GM19455 (cell line): ENCODE results near the gene NCK1.
"Not testable (repeated sequence)": the region's sequence is repeated elsewhere in the genome, so short reads cannot be mapped to it uniquely, and the experiment has no call there.

Experiments
- ATAC-seq: cut with Tn5 transposase; IDR thresholded peaks from one replicate; pipeline ENCODE4 v1.9.1; 2021; ENCODE audit not compliant: unreplicated experiment

The NCK1 gene

DNA sequence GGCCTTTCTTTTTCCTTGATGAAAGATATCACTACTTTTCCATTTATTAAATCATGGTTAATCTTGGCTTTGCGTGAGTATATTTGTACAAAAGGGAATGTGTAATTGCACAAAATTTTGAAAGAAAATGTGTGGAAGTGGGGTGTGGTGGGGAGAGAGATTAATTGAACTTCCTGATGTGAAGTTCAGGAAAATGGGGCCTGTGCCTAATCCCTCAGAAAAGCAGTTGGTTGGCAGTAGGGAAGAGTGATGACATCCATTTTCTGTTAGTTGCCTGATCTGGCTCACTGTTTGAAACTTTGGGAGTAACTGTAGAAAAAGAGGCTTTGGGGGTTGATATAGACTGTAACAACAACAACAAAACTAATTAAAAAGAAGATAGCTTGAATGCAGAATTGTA lies 85.0 kb downstream of the NCK1 start:
- no peak for ATAC-seq

DNA sequence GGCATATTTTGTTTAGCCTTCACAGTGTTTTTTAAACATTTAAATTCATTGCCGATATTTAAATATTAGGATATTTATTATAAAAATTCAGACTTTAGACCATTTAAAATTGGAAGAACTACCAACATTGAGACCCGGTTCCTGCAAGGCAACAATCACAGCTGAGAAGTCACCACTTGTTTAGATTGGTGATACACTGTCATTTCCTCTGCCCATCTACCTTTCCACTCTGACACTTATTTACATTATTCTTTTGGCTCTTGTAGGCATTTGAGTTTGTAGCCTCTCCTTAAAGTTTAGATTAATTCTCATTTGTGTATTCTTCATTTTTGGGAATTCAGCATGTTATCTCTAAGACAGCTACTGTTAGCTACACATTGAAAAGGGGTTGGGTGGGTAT lies 85.5 kb downstream of the NCK1 start:
- ATAC-seq = no peak

DNA sequence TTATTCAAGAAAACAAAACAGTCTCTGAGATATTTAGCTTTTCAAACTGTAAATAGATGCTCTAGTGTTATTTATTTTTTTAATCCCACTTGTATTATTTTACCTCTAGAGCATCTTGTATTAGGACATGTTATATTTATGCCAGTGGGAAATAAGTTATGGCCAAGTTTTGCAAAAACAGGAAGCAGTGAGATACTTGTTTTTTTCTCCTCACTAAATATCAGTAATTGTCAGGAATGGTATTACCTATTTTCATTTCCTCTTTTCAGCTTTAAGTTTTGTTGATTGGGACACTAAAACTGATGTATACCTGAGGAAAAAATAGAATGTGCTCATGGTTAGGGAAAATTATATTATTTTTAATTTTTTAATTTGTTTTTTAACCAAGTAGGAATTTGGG lies 87.1 kb downstream of the NCK1 start:
- no peak for ATAC-seq

DNA sequence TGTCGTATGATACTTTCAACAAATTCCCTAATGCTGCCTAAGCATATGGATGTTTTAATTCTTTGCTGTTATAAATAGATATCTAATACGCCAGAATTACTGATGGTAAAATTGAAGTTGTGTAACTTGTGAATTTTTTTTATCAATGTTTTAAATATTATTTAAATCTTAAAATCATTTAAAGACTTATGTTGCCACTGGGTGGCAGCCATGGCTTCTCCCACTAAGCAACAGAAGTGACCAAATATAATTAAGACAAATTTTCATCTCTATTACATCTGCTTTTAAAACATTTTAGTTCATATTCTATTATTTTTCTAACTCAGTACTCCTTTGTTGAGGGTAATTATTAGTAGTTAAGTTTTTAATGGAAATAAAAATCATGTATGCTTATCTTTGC lies 87.7 kb downstream of the NCK1 start:
- ATAC-seq = no peak

DNA sequence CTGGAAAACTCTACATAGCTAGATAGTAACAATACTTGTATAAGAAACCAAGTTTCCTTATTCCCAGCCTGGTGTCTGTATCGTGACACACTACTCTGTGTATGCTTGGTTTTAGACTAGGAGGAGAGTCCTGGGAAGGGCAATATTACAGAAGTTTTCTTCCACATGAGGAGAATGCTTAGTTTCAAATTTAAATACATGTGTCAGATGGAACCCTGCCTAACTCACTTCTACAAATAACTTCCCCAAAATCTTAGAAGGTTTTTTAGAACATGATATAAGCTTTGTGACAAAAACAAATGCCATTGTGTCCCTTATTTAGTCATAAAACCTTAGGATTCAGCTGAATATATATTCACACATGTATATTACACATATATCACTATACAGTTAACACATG lies 88.6 kb downstream of the NCK1 start:
- ATAC-seq = no peak

DNA sequence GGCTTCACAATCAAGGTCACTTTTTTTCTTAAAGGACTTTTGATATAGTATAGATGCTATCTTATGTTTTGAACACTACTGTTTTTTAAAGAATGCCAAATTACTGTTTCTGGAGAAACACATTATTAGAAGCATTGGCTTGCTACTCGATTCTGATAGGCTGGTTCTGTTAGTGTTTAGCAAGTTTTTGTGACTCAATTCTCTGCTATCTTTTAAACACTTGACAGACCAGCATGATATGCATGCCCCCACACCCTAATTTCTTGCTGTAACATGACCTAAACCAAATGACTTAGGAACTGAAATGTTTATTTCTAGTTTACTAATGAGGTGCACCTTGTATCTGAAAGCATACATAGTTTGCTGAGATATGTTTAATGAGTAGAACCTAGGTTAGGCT lies 90.3 kb downstream of the NCK1 start:
- ATAC-seq = no peak

DNA sequence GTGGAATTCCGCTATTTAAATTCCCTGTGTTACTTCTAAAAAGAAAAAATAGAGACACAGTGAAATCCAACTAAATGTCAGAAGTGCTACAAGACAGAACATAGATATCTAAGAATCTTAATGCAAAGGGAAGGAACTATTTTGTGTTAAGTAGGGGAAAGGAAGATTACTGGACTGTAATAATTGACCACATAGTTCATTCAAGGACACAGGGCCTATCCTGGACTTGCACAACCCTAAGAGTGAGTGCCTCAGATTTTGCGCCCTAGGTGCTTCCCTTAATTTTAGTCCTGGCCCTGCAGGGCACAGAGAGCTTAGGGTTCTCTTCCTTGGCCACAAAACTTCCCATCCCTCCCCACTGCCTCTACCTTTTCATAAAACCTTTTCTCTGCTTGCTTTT lies 92.2 kb downstream of the NCK1 start:
- no peak for ATAC-seq

DNA sequence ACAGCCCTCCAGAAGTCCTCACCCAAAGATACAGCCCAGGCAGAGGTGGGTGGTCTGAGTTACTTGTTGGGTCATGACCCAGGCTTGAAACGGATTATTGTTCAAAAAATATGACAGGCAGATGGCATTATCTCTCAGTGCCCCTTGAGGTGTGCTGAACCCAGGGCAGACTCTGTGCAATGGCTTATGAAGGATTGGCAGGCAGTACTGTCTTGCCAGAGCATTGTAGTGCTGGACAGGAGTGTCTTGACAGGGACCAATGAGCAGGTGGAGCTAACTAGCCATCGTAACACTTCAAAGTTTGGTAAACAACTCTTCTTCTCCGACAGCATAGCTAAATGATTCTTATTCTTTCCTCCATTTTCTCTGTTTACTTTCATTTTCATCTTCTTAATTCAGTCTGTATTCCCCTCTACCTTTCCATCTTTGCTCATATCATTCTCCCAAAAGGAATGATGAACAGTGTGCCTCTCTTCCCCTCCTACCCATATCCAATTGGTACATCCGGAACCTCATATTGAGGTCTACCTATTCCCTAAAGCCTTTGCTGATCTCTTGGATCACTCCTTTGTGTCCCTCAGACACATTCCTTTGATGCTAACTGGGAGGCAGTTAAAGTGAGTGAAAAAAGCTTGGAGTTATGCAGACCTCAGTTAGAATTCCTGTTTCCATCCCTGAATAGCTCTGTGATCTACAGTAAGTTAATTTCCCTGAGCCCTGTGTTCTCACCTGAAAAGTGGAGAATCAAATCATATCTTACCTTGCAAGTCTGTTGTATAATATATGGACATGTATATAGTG lies 93.2 kb downstream of the NCK1 start:
- ATAC-seq = no peak

DNA sequence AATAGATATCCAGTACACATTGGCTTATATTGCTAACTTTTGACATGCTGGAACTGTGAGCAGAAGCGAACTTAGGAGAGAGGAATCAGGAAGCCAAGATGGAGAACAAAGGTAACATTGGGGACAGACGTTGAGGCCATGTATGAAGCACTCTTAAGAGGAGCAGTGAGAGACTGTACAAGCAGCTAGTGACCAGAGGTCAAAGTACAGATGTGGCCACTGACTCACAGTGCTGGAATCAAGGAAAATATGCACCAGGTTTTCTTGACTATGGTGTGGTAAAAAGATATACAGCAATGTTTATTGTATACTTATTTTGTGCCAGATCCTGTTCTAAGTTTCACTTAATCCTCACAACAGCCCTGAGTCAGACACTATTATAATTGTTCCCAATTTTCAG lies 93.8 kb downstream of the NCK1 start:
- no peak for ATAC-seq

DNA sequence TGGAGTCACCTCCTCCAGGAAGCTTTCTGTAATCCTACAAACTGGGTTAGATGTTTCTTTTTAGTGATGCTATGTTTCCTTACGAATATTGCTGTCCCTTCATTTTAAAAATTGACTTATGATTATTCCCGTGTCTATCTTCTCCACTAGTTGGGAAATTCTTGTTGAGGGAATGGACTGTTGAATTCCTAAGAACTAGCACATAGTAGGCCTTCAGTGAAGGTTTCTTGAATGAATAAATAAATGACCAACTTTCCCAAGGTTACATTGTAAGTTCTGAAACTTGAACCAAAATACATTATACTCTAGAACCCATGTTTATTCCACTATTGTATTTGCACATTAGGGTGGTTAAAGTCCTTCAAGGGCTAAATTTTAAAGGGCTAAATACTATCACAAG lies 95.0 kb downstream of the NCK1 start:
- ATAC-seq = no peak

DNA sequence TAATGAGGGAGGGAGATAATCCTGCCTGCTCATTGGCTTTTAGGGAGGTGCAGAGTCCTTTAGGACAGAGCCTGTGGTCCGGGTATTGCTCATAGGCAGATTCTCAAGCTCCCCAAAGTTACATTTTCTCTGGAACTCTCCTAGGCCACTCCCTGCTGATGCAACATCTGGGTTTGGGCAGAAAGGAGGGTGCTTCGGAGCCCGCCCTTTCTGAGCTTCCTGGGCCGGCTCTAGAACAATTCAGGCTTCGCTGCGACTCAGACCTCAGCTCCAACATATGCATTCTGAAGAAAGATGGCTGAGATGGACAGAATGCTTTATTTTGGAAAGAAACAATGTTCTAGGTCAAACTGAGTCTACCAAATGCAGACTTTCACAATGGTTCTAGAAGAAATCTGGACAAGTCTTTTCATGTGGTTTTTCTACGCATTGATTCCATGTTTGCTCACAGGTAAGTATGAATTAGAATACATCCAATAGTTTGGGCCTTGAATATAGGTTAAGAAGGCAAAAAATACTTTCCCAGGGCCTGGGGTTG lies 95.8 kb downstream of the NCK1 start, which contains the start of gene IL20RB:
Gene IL20RB, plus strand, starts transcription at position 233 of the 538 bp plus-strand sequence. Its CDS starts 131 bp downstream, at position 364.
- ATAC-seq = no peak

DNA sequence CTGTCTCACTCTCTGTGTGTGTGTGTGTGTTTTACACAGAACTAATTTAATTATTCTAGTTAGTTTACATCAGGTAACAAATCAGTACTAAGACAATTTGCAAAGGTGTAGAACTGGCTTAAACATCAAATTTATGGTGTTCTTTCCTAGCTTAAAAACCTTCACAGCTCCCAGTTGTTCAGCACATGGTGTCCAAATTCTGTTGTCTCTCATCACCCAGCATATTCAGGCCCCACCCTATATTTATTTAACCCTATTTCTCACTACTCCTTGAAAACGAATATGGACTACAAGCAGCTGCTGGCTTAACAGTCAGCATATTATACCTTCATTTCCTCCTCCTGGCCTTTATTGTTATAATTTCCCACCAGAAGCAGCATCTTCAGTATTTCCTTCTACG lies 96.9 kb downstream of the NCK1 start:
- ATAC-seq = no peak

DNA sequence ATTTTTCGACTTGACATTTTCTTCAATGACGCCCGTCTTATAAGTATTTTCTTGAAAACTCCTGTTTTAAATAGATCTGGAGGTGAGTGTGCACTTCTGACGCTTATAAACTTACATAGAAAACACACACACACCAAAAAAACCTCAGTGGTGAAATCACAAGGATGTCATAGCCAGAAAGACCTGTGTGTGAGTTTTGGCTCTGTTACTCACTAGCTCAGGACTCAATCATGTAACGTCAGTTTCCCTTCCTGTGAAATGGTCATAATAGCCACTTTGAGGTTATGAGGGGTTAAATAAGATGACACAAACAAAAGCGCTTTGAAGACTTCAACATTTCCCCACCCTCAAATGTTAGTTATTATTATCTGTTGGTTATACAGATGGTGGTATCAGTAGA lies 97.6 kb downstream of the NCK1 start:
- no peak for ATAC-seq

DNA sequence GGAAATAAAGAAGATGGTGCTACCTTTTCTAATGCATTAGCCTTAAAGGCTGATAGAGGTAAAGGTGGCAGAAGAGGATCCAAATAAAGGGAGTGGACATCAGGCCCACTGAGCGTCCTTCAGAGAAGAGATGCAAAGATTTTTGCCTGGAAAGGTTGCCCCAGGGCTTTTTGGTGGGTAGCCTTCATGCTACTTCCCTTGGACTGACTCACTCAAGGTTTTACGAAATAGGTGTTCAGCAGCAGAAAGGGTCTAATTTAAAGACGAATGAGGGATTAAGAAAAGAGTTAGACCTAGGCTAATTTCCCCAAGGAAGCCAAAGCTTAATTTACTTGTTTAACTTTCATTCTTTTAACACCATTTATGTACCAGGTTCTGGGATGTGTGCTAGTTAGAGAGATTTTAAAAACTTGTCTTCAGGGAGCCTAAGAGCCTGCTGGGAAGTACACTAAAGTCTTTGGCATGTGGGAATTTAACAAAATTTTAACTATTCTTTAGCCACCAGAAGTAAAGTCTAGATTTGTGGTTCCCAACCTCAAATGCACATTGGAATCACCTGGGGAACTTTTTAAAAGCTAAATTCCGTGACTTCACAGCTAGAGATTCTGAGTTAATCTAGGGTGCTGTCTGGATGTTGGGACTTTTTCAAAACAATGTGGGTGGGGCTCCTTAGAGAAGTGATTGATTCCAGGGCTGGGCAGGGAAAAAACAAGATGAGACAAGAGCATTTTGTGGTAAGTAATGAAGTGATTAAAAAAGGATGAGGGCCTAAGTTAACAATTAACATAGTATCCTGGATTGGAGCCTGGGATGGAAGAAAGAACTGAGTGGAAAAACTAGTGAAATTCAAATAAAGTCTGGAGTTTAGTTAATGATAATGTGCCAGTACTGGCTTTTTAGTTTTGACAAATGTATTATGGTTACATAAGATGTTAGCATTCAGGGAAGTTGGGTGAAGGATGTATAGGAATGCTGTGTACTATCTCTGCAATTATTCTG lies 99.1 kb downstream of the NCK1 start:
- ATAC-seq = no peak

DNA sequence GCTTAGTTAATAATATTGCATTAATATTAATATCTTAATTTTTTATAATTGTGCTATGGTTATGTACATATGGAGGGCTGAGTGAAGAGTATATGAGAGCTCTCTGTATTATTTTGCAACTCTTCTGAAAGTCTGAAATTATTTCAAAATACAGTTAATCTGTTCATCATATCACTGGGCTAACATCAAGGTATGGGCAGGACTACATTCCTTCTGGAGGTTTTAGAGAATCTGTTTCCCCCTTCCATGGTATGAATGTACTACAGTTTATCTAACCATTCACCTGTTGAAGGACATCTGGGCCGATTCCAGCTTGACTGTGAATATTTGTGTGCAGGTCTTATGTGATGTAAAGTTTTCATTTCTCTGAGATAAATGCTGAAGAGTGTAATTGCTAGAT lies 100.9 kb downstream of the NCK1 start:
- no peak for ATAC-seq

DNA sequence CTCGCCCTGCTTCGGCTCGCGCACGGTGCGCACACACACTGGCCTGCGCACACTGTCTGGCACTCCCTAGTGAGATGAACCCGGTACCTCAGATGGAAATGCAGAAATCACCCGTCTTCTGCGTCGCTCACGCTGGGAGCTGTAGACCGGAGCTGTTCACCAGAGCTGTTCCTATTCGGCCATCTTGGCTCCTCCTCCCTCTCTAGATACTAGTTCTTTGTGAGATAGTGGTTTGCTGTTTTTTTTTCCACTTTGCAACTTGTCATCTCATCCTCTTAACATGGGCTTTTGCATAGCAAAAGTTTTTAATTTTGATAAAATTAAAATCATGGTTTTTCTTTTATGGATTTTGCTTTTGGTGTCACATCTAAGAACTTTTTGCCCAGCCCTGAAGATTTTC lies 107.5 kb downstream of the NCK1 start:
- ATAC-seq = not testable (repeated sequence)

DNA sequence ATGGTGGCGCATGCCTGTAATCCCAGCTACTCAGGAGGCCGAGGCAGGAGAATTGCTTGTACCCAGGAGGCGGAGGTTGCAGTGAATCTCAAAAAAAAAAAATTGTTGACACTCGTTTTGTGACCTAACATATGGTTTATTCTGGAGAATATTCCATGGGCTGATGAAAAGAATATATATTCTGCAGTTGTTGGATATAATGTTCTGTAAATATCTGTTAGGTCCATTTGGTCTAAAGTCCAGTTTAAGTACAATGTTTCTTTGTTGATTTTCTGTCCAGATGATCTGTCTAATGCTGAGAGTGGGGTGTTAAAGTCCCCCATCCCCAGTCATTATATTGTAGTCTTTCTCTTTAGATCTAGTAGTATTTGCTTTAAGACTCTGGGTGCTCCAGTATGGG lies 111.3 kb downstream of the NCK1 start:
- no peak for ATAC-seq

DNA sequence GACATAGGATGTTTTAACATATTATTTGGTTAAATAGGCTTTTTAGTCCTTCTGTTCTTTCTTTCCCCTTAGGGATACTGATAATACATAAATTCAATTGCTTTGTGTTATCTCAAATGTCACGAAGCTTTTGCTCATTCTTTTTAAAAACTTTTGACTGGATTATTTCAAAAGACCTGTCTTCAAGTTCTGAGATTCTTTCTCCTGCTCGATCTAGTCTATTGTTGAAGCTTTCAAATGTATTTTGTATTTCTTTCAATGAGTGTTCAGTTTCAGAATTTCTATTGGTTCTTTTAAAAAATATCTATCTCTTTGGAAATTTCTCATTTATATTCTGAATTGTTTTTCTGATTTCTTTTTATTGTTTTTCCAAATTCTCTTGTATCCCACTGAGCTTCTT lies 112.7 kb downstream of the NCK1 start:
- no peak for ATAC-seq

DNA sequence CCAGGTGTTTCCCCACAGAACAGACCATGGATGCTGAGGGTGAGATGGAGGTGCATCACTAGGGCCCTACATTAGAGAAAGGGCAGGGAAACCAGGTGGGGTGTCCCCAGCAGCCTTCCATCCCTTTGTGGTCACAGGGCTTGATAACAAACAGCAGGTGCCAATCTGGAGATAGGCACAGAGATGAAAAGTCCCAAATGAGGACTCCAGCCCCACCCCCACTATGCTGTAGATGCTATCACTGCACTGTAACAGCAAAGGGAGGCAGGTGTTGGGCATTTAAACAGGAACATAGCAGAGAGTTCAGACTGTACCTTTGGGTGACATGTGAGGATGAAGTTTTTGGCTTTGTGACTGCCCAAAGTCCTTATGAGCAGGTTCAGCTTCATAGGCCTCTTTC lies 117.2 kb downstream of the NCK1 start:
- ATAC-seq = no peak

DNA sequence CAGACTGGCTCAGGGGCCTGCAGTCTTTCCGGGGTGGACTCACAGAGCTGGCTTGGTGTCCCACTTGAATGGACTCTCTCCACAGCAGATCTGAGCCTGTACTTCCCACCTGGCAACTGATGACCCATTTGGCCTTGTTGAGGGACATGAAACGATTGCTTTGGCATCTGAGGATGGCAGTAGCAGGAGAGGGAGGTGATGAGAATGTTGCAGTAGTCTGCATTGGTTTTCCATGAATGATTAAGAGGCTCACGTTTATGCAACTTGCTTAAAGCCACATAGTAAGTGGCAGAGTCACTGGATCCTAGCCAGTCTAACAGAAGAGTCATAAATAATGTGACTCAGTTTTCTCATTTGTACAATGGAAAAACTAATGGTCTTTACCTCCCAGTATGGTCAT lies 117.7 kb downstream of the NCK1 start:
- no peak for ATAC-seq

DNA sequence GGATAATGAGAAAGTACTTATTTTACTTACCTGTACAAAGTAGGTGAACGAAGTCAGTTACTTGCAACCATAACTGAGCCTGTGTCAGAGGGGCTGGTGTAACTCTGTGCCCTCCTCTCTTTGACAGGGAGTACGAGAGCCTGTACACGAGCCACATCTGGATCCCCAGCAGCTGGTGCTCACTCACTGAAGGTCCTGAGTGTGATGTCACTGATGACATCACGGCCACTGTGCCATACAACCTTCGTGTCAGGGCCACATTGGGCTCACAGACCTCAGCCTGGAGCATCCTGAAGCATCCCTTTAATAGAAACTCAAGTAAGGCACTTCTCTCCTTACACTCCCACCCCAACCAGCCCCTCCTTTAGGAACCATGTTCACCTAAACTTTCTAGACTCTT lies 120.0 kb downstream of the NCK1 start:
- ATAC-seq = no peak
